GM12872 (cell line): Measurements from ENCODE around the gene DPF3.

Source experiments
- CTCF ChIP-seq: IDR thresholded peaks from 3 replicates; pipeline ENCODE4 v1.5.1; 2011; ENCODE audit warnings: low read depth, mild to moderate bottlenecking, low read length, moderate library complexity; ENCODE audit not compliant: insufficient read depth

Gene DPF3

GRCh38 chr14:72775923-72776554, 117.9 kb downstream of the DPF3 start:
- TF ChIP-seq CTCF: no peak

- TF ChIP-seq CTCF: no peak
These were observed 118.8 kb downstream of the DPF3 start for GRCh38 chr14:72774894-72775620.

- no peak for TF ChIP-seq CTCF
These were observed 119.8 kb downstream of the DPF3 start for GRCh38 chr14:72774141-72774540.

GRCh38 chr14:72771561-72771960, 122.3 kb downstream of the DPF3 start:
- no peak for TF ChIP-seq CTCF

- no peak for TF ChIP-seq CTCF
These were observed 127.6 kb downstream of the DPF3 start for GRCh38 chr14:72766296-72766695.

- no peak for TF ChIP-seq CTCF
These were observed 130.0 kb downstream of the DPF3 start for GRCh38 chr14:72763892-72764291.

- no peak for TF ChIP-seq CTCF
These were observed 134.2 kb downstream of the DPF3 start for GRCh38 chr14:72759670-72760069.
